GM12801 (cell line): ENCODE results near the gene PPM1F.

Experiments
- CTCF ChIP-seq: IDR thresholded peaks from one replicate; pipeline ENCODE4 v1.5.1; 2011; ENCODE audit warnings: control low read depth; ENCODE audit not compliant: insufficient read length; ENCODE audit errors: extremely low read depth

Gene PPM1F

GRCh38 chr22:21923163-21923561 is 29.5 kb downstream of the PPM1F start:
- no peak for TF ChIP-seq CTCF

- no peak for TF ChIP-seq CTCF
Observed at GRCh38 chr22:21922370-21923162, 30.1 kb downstream of the PPM1F start.

GRCh38 chr22:21921729-21922128 is 30.9 kb downstream of the PPM1F start:
- no peak for TF ChIP-seq CTCF

GRCh38 chr22:21921184-21921721 is 31.4 kb downstream of the PPM1F start:
- no peak for TF ChIP-seq CTCF

- no peak for TF ChIP-seq CTCF
Observed at GRCh38 chr22:21920341-21921183, 32.1 kb downstream of the PPM1F start.

- no peak for TF ChIP-seq CTCF
Observed at GRCh38 chr22:21919526-21920307, 32.9 kb downstream of the PPM1F start.
